B cell (primary cell): ENCODE measurements around the gene AFF3. TPM values are rescaled to one million over a fixed set of nuclear protein-coding genes. Genes with fewer than 3 reads are reported as not detected.

Source experiments
- ATAC-seq: fragments of 200-7000 bp; cut with Tn5 transposase; one replicate; pipeline ENCODE4 v1.10.0; 2021; ENCODE audit warnings: low read depth, mild to moderate bottlenecking, moderate number of reproducible peaks, moderate library complexity
- CTCF ChIA-PET: fragments of 350-600 bp; sonication (Branson Sonifier 250); formaldehyde crosslinking; loops from one replicate; lab custom pipeline; 2021; ENCODE audit warnings: antibody characterized with exemption, inconsistent platforms; lab: Charles Lee
- POLR2A ChIA-PET: fragments of 350-600 bp; sonication (Branson Sonifier 250); formaldehyde crosslinking; loops from one replicate; lab custom pipeline; 2021; ENCODE audit warnings: antibody characterized with exemption; lab: Charles Lee
- DNase-seq: peaks from one replicate; pipeline ENCODE4 v3.0.0; 2013
- H2AFZ ChIP-seq: 2 replicates; pipeline ENCODE4 v1.6.1; 2012; ENCODE audit warnings: mild to moderate bottlenecking, low read depth, low read length; ENCODE audit not compliant: insufficient read depth, poor library complexity, severe bottlenecking
- H3K27ac ChIP-seq, 2 donors: 1 replicate in 1 of 2; 2 replicates in 1 of 2; pipeline ENCODE4 v1.5.1; 2012 to 2013; ENCODE audit warnings: low read length in 2 of 2, mild to moderate bottlenecking in 2 of 2, moderate library complexity in 1 of 2
- H3K27me3 ChIP-seq, 4 experiments: fragments of 200-600 bp in 1 of 4; sonication (generic) in 1 of 4; replicated peaks in 1 of 4; 1 replicate in 2 of 4; 2 replicates in 2 of 4; pipeline versions ENCODE4 v1.6.1 to v1.7.0; 2013 to 2016; ENCODE audit warnings: low read length in 3 of 4, mild to moderate bottlenecking in 2 of 4, mixed read lengths in 1 of 4, moderate library complexity in 1 of 4; ENCODE audit not compliant: insufficient read depth in 4 of 4, control insufficient read depth in 3 of 4; ENCODE audit errors: control extremely low read depth in 1 of 4
- H3K36me3 ChIP-seq, 2 experiments: replicated peaks in 1 of 2; 1 replicate in 1 of 2; 2 replicates in 1 of 2; pipeline versions ENCODE4 v1.6.1 to v1.7.1; 2013; ENCODE audit warnings: low read length in 1 of 2; ENCODE audit not compliant: insufficient read depth in 2 of 2, control insufficient read depth in 1 of 2; ENCODE audit errors: control extremely low read depth in 1 of 2, extremely low read depth in 1 of 2
- H3K4me1 ChIP-seq, 2 donors: fragments of 200-600 bp in 1 of 2; sonication (generic) in 1 of 2; 1 replicate in 1 of 2; 2 replicates in 1 of 2; pipeline versions ENCODE4 v1.5.1 to v1.6.1; 2013 to 2017; ENCODE audit warnings: low read length in 2 of 2; ENCODE audit not compliant: control insufficient read depth in 2 of 2, insufficient read depth in 2 of 2
- H3K4me2 ChIP-seq: replicated peaks from 2 replicates; pipeline ENCODE3; 2012; ENCODE audit warnings: mild to moderate bottlenecking, low read depth, low read length; ENCODE audit not compliant: poor library complexity, severe bottlenecking
- H3K4me3 ChIP-seq, 5 experiments: fragments of 200-600 bp in 1 of 5; sonication (generic) in 1 of 5; 1 replicate in 3 of 5; 2 replicates in 2 of 5; pipeline versions ENCODE4 v1.5.1 to v1.7.0; 2011 to 2016; ENCODE audit warnings: low read length in 4 of 5, mild to moderate bottlenecking in 4 of 5, low read depth in 2 of 5, control low read depth in 1 of 5, moderate library complexity in 1 of 5; ENCODE audit not compliant: insufficient read depth in 1 of 5; ENCODE audit errors: control extremely low read depth in 1 of 5, extremely low read depth in 1 of 5
- H3K79me2 ChIP-seq: fragments of 200-600 bp; sonication (generic); one replicate; pipeline ENCODE4 v1.6.0; 2016; ENCODE audit warnings: low read length; ENCODE audit not compliant: control insufficient read depth, insufficient read depth
- H3K9ac ChIP-seq: fragments of 200-600 bp; sonication (generic); 2 replicates; pipeline ENCODE4 v1.6.1; 2017; ENCODE audit warnings: mild to moderate bottlenecking, low read length, moderate library complexity
- H3K9me3 ChIP-seq, 3 donors: one replicate each; pipeline versions ENCODE4 v1.6.1 to v1.7.1; 2013; ENCODE audit warnings: low read length in 2 of 3; ENCODE audit not compliant: control insufficient read depth in 2 of 3, insufficient read depth in 1 of 3; ENCODE audit errors: control extremely low read depth in 1 of 3
- H4K20me1 ChIP-seq: 2 replicates; pipeline ENCODE4 v1.6.0; 2012; ENCODE audit warnings: mild to moderate bottlenecking, low read length; ENCODE audit not compliant: insufficient read depth, control insufficient read depth, poor library complexity, severe bottlenecking
- H3K27ac Mint-ChIP-seq: one replicate; pipeline ENCODE4 v1.8.0; 2021; ENCODE audit warnings: mixed read lengths
- H3K27me3 Mint-ChIP-seq: one replicate; pipeline ENCODE4 v1.8.0; 2021; ENCODE audit warnings: mixed read lengths
- H3K4me1 Mint-ChIP-seq: one replicate; pipeline ENCODE4 v1.8.0; 2021; ENCODE audit warnings: mixed read lengths
- H3K4me3 Mint-ChIP-seq: one replicate; pipeline ENCODE4 v1.8.0; 2021; ENCODE audit warnings: mixed read lengths
- H3K9me3 Mint-ChIP-seq: one replicate; pipeline ENCODE4 v1.8.0; 2022; ENCODE audit warnings: mixed read lengths; ENCODE audit not compliant: insufficient read depth
- EZH2 ChIP-seq: IDR thresholded peaks from 2 replicates; pipeline ENCODE4 v1.6.1; 2012; ENCODE audit warnings: borderline replicate concordance, low read depth, mild to moderate bottlenecking, moderate library complexity, low read length; ENCODE audit not compliant: insufficient read depth, poor library complexity, severe bottlenecking
- WGBS: methylation state at CpG from one replicate; pipeline ENCODE4 v1.1.5; 2013; ENCODE audit warnings: missing lambda C conversion rate; ENCODE audit not compliant: insufficient coverage; 5-methylcytosine and 5-hydroxymethylcytosine counted together
- intact Hi-C: fragments of 100-400 bp; cut with micrococcal nuclease; formaldehyde crosslinking; loops from one replicate; pipeline ENCODE4 v1.10.0; 2022
- polyA plus RNA-seq: library from polyadenylated mRNA; depleted of rRNA; stranded (reverse); fragments of >200 nt; gene quantifications from 2 replicates; pipeline ENCODE4 v1.2.3, GENCODE V29; 2012
- total RNA-seq, 2 donors: library from RNA; stranded (reverse); fragments of 120-200 nt in 1 of 2; gene quantifications; 1 replicate in 1 of 2; 2 replicates in 1 of 2; pipeline versions ENCODE4 v1.2.3 to v1.2.4, GENCODE V29; 2013 to 2022
- TF ChIP-seq, protein P1 (sequence below): fragments of 200-600 bp; IDR thresholded peaks from one replicate; pipeline ENCODE4 v1.8.0; 2022; ENCODE audit warnings: antibody characterized with exemption, mild to moderate bottlenecking

Gene AFF3
- total and polyA plus RNA-seq, 2 donors (not counting 1 experiment from before 2014, with no cell fraction given) = 117 to 830 TPM

DNA sequence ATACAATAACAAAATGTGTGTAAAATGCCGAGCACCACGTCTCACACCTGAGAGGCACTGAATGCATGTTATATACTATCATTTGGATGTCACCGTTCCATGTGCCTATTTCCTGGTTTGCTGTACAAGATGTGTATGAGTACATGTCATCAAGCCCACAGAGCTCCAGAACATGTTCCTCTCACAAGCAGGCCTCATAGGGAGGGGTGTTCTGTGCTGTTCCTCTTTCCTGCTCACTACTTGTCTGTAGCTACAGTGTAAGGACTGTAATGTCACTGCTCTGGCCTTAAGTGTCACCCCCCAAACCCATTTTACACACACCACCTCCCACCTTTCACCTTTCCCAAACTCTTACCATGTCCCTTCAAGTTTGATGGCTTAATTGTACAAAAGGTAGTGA is 1.8 kb downstream of the AFF3 start:
- peak overlapping the region; percentile 66 to 98 (median 91) for H3K4me3 ChIP-seq
- H3K4me1 ChIP-seq = peaks cover 74% of the 10 kb centered on the region in 2 donors
- Mint-ChIP-seq H3K27me3 (no peaks in the 10 kb centered on the region), H3K4me3 (peak overlapping the region; percentile 99), H3K9me3 (no peaks in the 10 kb centered on the region), H3K4me1 (peaks cover 64% of the 10 kb centered on the region), H3K27ac (peak overlapping the region; percentile 92)
- peak overlapping the region; percentile 90 for H3K9ac ChIP-seq
- DNase-seq (peak; percentile 73), ATAC-seq (peak; percentile 55)
- ChIA-PET POLR2A (interaction anchor here (1.0 to 6.5 kb wide), 6 partner anchors 24 to 107 kb away, joined by 3 to 63 read pairs (median 10); no protein-coding TSS in a partner anchor), CTCF (interaction anchor here (0.8 to 4.0 kb wide), 12 partner anchors 9 to 121 kb away, joined by 3 to 34 read pairs (median 6); no protein-coding TSS in a partner anchor)
- H3K9me3 ChIP-seq = peaks cover 0 to 6% (median 0%) of the 10 kb centered on the region in 3 donors
- no peak overlapping the region for H2AFZ ChIP-seq
- H3K79me2 ChIP-seq = peaks cover 96% of the 10 kb centered on the region
- H3K27ac ChIP-seq = peak overlapping the region; percentile 83 to 88
- peak overlapping the region; percentile 84 for H3K4me2 ChIP-seq
- H3K36me3 ChIP-seq = peaks cover 3 to 25% of the 10 kb centered on the region in 2 experiments
- WGBS = no CpG with 5 or more reads among the region's 3 CpGs
- intact Hi-C loops = loop anchor here (10.0 kb wide), 1 partner anchor 444 kb away; no protein-coding TSS in a partner anchor
- peaks cover 50% of the 10 kb centered on the region for H4K20me1 ChIP-seq
- H3K27me3 ChIP-seq = no peaks in the 10 kb centered on the region
- TF ChIP-seq EZH2 = no peak
- TF ChIP-seq, protein P1, sequence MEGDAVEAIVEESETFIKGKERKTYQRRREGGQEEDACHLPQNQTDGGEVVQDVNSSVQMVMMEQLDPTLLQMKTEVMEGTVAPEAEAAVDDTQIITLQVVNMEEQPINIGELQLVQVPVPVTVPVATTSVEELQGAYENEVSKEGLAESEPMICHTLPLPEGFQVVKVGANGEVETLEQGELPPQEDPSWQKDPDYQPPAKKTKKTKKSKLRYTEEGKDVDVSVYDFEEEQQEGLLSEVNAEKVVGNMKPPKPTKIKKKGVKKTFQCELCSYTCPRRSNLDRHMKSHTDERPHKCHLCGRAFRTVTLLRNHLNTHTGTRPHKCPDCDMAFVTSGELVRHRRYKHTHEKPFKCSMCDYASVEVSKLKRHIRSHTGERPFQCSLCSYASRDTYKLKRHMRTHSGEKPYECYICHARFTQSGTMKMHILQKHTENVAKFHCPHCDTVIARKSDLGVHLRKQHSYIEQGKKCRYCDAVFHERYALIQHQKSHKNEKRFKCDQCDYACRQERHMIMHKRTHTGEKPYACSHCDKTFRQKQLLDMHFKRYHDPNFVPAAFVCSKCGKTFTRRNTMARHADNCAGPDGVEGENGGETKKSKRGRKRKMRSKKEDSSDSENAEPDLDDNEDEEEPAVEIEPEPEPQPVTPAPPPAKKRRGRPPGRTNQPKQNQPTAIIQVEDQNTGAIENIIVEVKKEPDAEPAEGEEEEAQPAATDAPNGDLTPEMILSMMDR = no peak
